ENCODE data around the gene AGER. TPM values are rescaled to one million over a fixed set of nuclear protein-coding genes. Genes with fewer than 3 reads are reported as not detected.

The AGER gene
- total RNA-seq, 2 donors from 2014 or later: 29.8 to 35.2 TPM

- no peak within 1 kb of the TSS for H3K27ac ChIP-seq (ENCODE audit: low read depth, low read length)
- no peak for DNase-seq
- Mint-ChIP-seq H3K4me3 (no peak within 1 kb of the TSS), H3K4me1 (peaks cover 5% of the 10 kb centered on the region), H3K27ac (no peak within 1 kb of the TSS), H3K9me3 (no peaks in the 10 kb centered on the region), H3K27me3 (ENCODE audit: insufficient read depth) (peaks cover 98% of the 10 kb centered on the region), H3K36me3 (ENCODE audit: low read depth) (no peaks in the 10 kb centered on the region)
- H3K9ac ChIP-seq (ENCODE audit: extremely low read depth, low read length, poor library complexity, severe bottlenecking): no peak within 1 kb of the TSS
- WGBS, 2 experiments (ENCODE audit: insufficient coverage in 1 of 2, insufficient read length in 1 of 2): 76 to 78% methylated on average over 11 to 20 of the region's 20 CpGs
- H3K36me3 ChIP-seq (ENCODE audit: control insufficient read depth, insufficient read depth, low read length): no peaks in the 10 kb centered on the region
- H3K9me3 ChIP-seq (ENCODE audit: control insufficient read depth, low read length): no peaks in the 10 kb centered on the region
- no peak for TF ChIP-seq CTCF (conservative IDR thresholded peaks at IDR 0.05)
- H3K4me3 ChIP-seq (ENCODE audit: low read length): no peak within 1 kb of the TSS
- H3K27me3 ChIP-seq (ENCODE audit: control insufficient read depth, insufficient read depth, low read length, poor library complexity, severe bottlenecking): peaks cover 47% of the 10 kb centered on the region
- H3K4me1 ChIP-seq (ENCODE audit: control insufficient read depth, insufficient read depth, low read length): no peaks in the 10 kb centered on the region
Measured at GRCh38 chr6:32223258-32224235, 39.5 kb upstream of the AGER start, which contains the start of gene NOTCH4. NOTCH4 (minus strand) TSS chr6:32224067; CDS start chr6:32223928, 139 bp downstream.

- WGBS, 2 experiments (ENCODE audit: insufficient coverage in 1 of 2, insufficient read length in 1 of 2): 91 to 92% methylated on average over 7 to 8 of the region's 8 CpGs
- Histone ChIP-seq H3K36me3 (ENCODE audit: control insufficient read depth, insufficient read depth, low read length) (no peaks in the 10 kb centered on the region), H3K27me3 (ENCODE audit: control insufficient read depth, insufficient read depth, low read length, poor library complexity, severe bottlenecking) (peaks cover 39% of the 10 kb centered on the region), H3K27ac (ENCODE audit: low read depth, low read length) (no peak overlapping the region), H3K9me3 (ENCODE audit: control insufficient read depth, low read length) (no peaks in the 10 kb centered on the region), H3K4me3 (ENCODE audit: low read length) (no peak overlapping the region), H3K4me1 (ENCODE audit: control insufficient read depth, insufficient read depth, low read length) (no peaks in the 10 kb centered on the region), H3K9ac (ENCODE audit: extremely low read depth, low read length, poor library complexity, severe bottlenecking) (no peak overlapping the region)
- no peak for DNase-seq
- H3K36me3 Mint-ChIP-seq (ENCODE audit: low read depth): no peaks in the 10 kb centered on the region
- H3K27me3 Mint-ChIP-seq (ENCODE audit: insufficient read depth): peaks cover 95% of the 10 kb centered on the region
- peaks cover 5% of the 10 kb centered on the region for H3K4me1 Mint-ChIP-seq
- no peak for TF ChIP-seq CTCF (conservative IDR thresholded peaks at IDR 0.05)
- H3K4me3 Mint-ChIP-seq: no peak overlapping the region
- no peak overlapping the region for H3K27ac Mint-ChIP-seq
- H3K9me3 Mint-ChIP-seq: no peaks in the 10 kb centered on the region
Measured at GRCh38 chr6:32222333-32223230, 38.5 kb upstream of the AGER start.

GRCh38 chr6:32220021-32220420 is 36.0 kb upstream of the AGER start:
- Mint-ChIP-seq H3K4me3 (no peak overlapping the region), H3K4me1 (peaks cover 5% of the 10 kb centered on the region), H3K9me3 (no peaks in the 10 kb centered on the region), H3K36me3 (ENCODE audit: low read depth) (no peaks in the 10 kb centered on the region), H3K27ac (no peak overlapping the region), H3K27me3 (ENCODE audit: insufficient read depth) (peaks cover 90% of the 10 kb centered on the region)
- Histone ChIP-seq H3K4me3 (ENCODE audit: low read length) (no peak overlapping the region), H3K27ac (ENCODE audit: low read depth, low read length) (no peak overlapping the region), H3K36me3 (ENCODE audit: control insufficient read depth, insufficient read depth, low read length) (no peaks in the 10 kb centered on the region), H3K9ac (ENCODE audit: extremely low read depth, low read length, poor library complexity, severe bottlenecking) (no peak overlapping the region), H3K9me3 (ENCODE audit: control insufficient read depth, low read length) (no peaks in the 10 kb centered on the region), H3K4me1 (ENCODE audit: control insufficient read depth, insufficient read depth, low read length) (no peaks in the 10 kb centered on the region), H3K27me3 (ENCODE audit: control insufficient read depth, insufficient read depth, low read length, poor library complexity, severe bottlenecking) (peaks cover 13% of the 10 kb centered on the region)
- no peak for DNase-seq
- no peak for TF ChIP-seq CTCF (conservative IDR thresholded peaks at IDR 0.05)
- WGBS, 2 experiments (ENCODE audit: insufficient coverage in 1 of 2, insufficient read length in 1 of 2): 80 to 90% methylated on average over 2 to 4 of the region's 4 CpGs

All from endodermal cell (in vitro differentiated cells).